Gastroesophageal sphincter (tissue), 4 donors: ENCODE results near the gene VDAC1. TPM values are rescaled to one million over a fixed set of nuclear protein-coding genes. Genes with fewer than 3 reads are reported as not detected.

Experiments
- ATAC-seq: fragments of 150-250 bp; one replicate; pipeline ENCODE4 v1.9.1; 2016; ENCODE audit warnings: mild to moderate bottlenecking, moderate library complexity
- H3K27ac ChIP-seq, 4 donors: fragments of 200-600 bp; sonication (generic) in 3 of 4; 1 replicate in 3 of 4; 2 replicates in 1 of 4; pipeline ENCODE4 v1.5.1; 2016 to 2019
- H3K27me3 ChIP-seq: fragments of 200-600 bp; sonication (generic); one replicate; pipeline ENCODE4 v1.5.1; 2019
- H3K36me3 ChIP-seq, 2 donors: fragments of 200-600 bp; sonication (generic); one replicate each; pipeline ENCODE4 v1.5.1; 2019; ENCODE audit warnings: control low read depth in 1 of 2
- H3K4me1 ChIP-seq, 3 donors: fragments of 200-600 bp; sonication (generic); 1 replicate in 2 of 3; 2 replicates in 1 of 3; pipeline ENCODE4 v1.5.1; 2016 to 2019; ENCODE audit warnings: control low read depth in 2 of 3
- H3K4me3 ChIP-seq, 2 donors: fragments of 200-600 bp; sonication (generic); one replicate each; pipeline ENCODE4 v1.5.1; 2019; ENCODE audit warnings: mild to moderate bottlenecking in 1 of 2, moderate library complexity in 1 of 2
- H3K9me3 ChIP-seq, 3 donors: fragments of 200-600 bp; sonication (generic); one replicate each; pipeline ENCODE4 v1.5.1; 2017 to 2019; ENCODE audit warnings: control low read depth in 2 of 3
- EP300 ChIP-seq: sonication (generic); formaldehyde crosslinking; IDR thresholded peaks from one replicate; pipeline ENCODE4 v1.6.1; 2017; ENCODE audit warnings: antibody characterized with exemption, mild to moderate bottlenecking
- POLR2A ChIP-seq, 2 donors: fragments of 450-650 bp; IDR thresholded peaks; one replicate each; pipeline ENCODE4 v1.6.1; 2017; ENCODE audit warnings: antibody characterized with exemption in 2 of 2, mild to moderate bottlenecking in 2 of 2, moderate library complexity in 1 of 2
- POLR2AphosphoS5 ChIP-seq: sonication (generic); formaldehyde crosslinking; IDR thresholded peaks from one replicate; pipeline ENCODE4 v1.6.1; 2017; ENCODE audit warnings: antibody characterized with exemption
- WGBS, 2 donors: methylation state at CpG; one replicate each; pipeline ENCODE4 v1.1.5; 2018; ENCODE audit warnings: low coverage in 1 of 2; 5-methylcytosine and 5-hydroxymethylcytosine counted together
- total RNA-seq, 4 donors: library from RNA; depleted of rRNA; stranded (reverse); fragments of >200 nt; gene quantifications; one replicate each; pipeline ENCODE4 v1.1.0, GENCODE V29; 2016
- TF ChIP-seq, protein P1 (sequence below), 4 experiments: fragments of 200-600 bp in 2 of 4; fragments of 450-650 bp in 2 of 4; sonication (generic) in 1 of 4; IDR thresholded peaks; one replicate each; pipeline ENCODE4 v1.5.1; 2017 to 2019; ENCODE audit warnings: antibody characterized with exemption in 4 of 4, mild to moderate bottlenecking in 2 of 4, moderate library complexity in 2 of 4

VDAC1 gene
- total RNA-seq, 4 donors from 2014 or later: 112 to 157 (median 131) TPM

DNA sequence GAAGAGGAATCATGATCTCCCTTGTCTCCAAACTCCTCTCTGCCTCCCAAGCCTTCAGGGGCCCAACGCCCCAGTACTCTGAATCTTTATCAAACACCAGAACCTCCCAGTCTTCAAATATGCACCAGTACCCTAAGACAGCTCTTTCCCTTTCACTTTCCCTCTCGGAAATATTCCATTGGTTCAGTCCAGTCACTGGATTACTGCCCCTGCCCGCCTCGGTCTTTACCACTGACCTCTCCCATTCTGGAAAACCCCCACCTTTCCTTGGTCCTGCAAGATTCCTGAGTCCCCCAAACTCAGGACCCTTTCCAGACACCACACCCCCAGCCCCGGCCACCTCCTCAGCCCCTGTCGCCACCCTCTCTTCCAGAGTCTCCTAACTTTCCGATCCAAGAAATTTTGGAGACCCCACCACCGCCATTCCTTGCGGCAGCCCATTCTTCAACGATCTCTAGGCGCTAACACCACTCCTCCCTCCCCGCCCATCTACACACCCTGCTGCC is 37.0 kb downstream of the VDAC1 start:
- Histone ChIP-seq H3K9me3 (no peaks in the 10 kb centered on the region), H3K36me3 (peaks cover 0 to 20% of the 10 kb centered on the region in 2 donors), H3K27me3 (no peaks in the 10 kb centered on the region), H3K4me1 (peaks cover 0 to 41% (median 5%) of the 10 kb centered on the region in 3 donors), H3K27ac (peak overlapping the region; percentile 59 to 96 (median 94)), H3K4me3 (peak overlapping the region; percentile 60 to 82)
- WGBS, 2 donors: 0 to 2% methylated on average over 10 to 12 of the region's 12 CpGs
- no peak for TF ChIP-seq EP300
- TF ChIP-seq, protein P1, sequence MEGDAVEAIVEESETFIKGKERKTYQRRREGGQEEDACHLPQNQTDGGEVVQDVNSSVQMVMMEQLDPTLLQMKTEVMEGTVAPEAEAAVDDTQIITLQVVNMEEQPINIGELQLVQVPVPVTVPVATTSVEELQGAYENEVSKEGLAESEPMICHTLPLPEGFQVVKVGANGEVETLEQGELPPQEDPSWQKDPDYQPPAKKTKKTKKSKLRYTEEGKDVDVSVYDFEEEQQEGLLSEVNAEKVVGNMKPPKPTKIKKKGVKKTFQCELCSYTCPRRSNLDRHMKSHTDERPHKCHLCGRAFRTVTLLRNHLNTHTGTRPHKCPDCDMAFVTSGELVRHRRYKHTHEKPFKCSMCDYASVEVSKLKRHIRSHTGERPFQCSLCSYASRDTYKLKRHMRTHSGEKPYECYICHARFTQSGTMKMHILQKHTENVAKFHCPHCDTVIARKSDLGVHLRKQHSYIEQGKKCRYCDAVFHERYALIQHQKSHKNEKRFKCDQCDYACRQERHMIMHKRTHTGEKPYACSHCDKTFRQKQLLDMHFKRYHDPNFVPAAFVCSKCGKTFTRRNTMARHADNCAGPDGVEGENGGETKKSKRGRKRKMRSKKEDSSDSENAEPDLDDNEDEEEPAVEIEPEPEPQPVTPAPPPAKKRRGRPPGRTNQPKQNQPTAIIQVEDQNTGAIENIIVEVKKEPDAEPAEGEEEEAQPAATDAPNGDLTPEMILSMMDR (IDR thresholded peaks at IDR 0.05): no peak
- no peak for ATAC-seq

DNA sequence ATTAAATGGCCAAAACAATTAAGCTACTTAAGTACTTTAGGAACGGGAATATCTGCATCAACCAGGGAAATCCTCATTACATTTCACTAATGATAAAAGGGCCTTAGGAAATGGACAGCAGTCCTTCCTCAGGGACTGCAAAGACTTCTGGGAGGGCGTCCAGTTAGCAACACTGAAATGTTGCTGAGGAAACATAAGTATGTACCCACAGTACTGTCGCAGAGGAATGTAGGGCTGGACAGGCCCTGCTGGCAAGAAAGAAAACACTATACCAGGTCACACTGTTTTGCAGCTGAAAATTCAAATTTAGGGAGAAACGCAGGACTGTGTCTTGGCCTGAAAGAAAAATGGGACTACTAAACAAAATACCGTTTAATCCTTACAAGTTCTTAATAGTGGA is 37.7 kb downstream of the VDAC1 start:
- TF ChIP-seq POLR2AphosphoS5 (no peak), POLR2A (IDR thresholded peaks at IDR 0.05) (no peak), EP300 (no peak)
- TF ChIP-seq, protein P1 (IDR thresholded peaks at IDR 0.05): no peak
- peaks cover 0 to 47% (median 5%) of the 10 kb centered on the region in 3 donors for H3K4me1 ChIP-seq
- no peaks in the 10 kb centered on the region for H3K27me3 ChIP-seq
- H3K9me3 ChIP-seq: no peaks in the 10 kb centered on the region
- peak overlapping the region in 3 of 4 donors; percentile 93 to 96 (median 95) for H3K27ac ChIP-seq
- WGBS, 2 donors: 46 to 52% methylated on average over 4 to 5 of the region's 5 CpGs
- H3K36me3 ChIP-seq: peaks cover 0 to 14% of the 10 kb centered on the region in 2 donors
- ATAC-seq: no peak
- peak overlapping the region in 1 of 2 donors; percentile 82 for H3K4me3 ChIP-seq

DNA sequence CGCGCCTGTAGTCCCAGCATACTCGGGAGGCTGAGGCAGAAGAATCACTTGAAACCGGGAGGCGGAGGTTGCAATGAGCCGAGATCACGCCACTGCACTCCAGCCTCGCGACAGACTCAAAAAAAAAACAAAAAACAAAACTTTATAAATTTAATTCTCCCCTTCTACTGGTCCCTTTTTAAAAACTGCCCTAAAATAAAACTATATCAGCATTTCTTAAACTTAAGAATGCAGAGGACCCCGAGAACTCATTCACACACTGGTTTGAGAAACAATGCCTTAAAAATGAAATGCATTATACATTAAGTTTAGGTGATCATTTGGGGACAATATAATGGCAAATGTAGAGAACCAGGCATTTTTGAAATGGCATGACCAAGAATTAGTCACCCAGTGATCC is 38.7 kb downstream of the VDAC1 start:
- no peak overlapping the region for H3K4me3 ChIP-seq
- peaks cover 0 to 49% (median 5%) of the 10 kb centered on the region in 3 donors for H3K4me1 ChIP-seq
- WGBS, 2 donors: 95% methylated on average over 8 to 10 of the region's 10 CpGs
- peaks cover 0 to 4% of the 10 kb centered on the region in 2 donors for H3K36me3 ChIP-seq
- TF ChIP-seq POLR2AphosphoS5 (no peak), POLR2A (IDR thresholded peaks at IDR 0.05) (no peak), EP300 (no peak)
- TF ChIP-seq, protein P1 (IDR thresholded peaks at IDR 0.05): no peak
- no peak overlapping the region for H3K27ac ChIP-seq
- ATAC-seq: no peak
- no peaks in the 10 kb centered on the region for H3K27me3 ChIP-seq
- H3K9me3 ChIP-seq: no peaks in the 10 kb centered on the region

DNA sequence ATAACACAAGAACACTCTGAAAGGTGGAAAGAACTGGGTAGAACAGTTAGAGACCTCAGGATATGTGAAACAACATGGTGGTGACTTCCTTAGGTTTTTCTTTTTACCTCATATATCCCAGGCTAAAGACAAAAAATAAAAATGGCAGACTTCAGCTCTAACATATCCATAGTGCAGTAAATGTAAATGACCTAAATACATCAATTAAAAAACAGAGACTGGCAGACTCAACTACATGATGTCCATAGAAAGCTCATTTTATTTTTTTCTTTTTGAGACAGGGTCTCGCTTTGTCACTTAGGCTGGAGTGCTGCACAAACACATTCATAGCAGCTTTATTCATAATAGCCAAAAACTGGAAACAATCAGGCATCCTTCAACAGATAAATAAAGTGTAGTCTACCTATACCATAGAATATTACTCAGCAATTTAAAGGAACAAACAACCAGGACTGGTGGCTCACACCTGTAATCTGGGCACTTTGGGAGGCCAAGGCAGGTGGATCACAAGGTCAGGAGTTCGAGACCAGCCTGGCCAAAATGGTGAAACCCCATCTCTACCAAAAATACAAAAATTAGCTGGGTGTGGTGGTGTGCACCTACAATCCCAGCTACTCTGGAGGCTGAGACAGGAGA is 41.2 kb downstream of the VDAC1 start:
- TF ChIP-seq, protein P1 (IDR thresholded peaks at IDR 0.05): no peak
- TF ChIP-seq POLR2AphosphoS5 (no peak), POLR2A (IDR thresholded peaks at IDR 0.05) (no peak), EP300 (no peak)
- no peak for ATAC-seq

More for the DNA sequence above, 41.2 kb downstream of the VDAC1 start:
- Histone ChIP-seq H3K36me3 (peaks cover 0 to 11% of the 10 kb centered on the region in 2 donors), H3K27me3 (no peaks in the 10 kb centered on the region), H3K9me3 (no peaks in the 10 kb centered on the region), H3K27ac (peak overlapping the region in 1 of 4 donors; percentile 1), H3K4me1 (peaks cover 0 to 35% (median 5%) of the 10 kb centered on the region in 3 donors), H3K4me3 (no peak overlapping the region)
- WGBS, 2 donors: 94 to 95% methylated on average over 2 of the region's 2 CpGs
